GM18868 (cell line): ENCODE results near the gene TEKT2.

Experiments
- ATAC-seq: cut with Tn5 transposase; IDR thresholded peaks from one replicate; pipeline ENCODE4 v1.9.1; 2021; ENCODE audit warnings: mild to moderate bottlenecking, moderate library complexity; ENCODE audit not compliant: unreplicated experiment

The TEKT2 gene

DNA sequence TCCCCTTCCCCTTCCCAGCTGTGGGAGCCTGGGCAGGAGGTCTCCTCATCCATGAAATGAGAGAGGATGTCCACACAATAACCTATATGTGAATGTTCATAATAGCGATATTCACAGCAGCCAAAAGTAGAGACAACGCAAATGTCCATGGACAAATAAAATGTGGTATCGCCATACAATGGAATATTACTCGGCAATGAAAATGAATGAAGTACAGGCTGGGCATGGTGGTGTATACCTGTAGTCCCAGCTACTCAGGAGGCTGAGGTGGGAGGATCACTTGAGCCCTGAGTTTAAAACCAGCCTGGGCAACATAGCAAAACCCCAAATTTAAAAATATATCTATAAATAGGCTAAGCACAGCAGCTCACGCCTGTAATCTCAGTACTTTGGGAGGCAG, 17.7 kb downstream of the TEKT2 start:
- ATAC-seq = no peak

- no peak for ATAC-seq
These were observed 22.4 kb downstream of the TEKT2 start for GRCh38 chr1:36106269-36106668.

- ATAC-seq = no peak
These were observed 23.5 kb downstream of the TEKT2 start for GRCh38 chr1:36107394-36107793.

DNA sequence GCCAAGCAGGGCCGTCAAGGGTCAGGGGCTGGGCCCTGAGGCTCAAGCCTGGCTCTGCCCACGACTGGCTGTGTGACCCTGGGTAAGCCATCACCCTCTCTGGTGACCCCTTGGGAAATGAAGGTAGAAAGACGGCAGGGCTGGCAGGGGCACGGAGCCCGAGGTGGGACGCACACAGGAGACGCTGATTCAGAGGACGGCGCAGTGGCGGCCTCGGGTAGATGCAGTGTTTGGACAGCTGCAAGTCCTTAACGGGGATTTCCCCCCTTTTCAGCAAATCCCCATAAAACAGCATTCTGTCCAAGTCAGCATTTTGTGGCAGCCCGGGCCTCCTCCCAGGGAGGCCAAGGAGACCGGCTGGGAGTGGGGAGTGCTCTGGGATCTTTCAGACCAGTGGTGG, 24.4 kb downstream of the TEKT2 start:
- ATAC-seq = no peak

DNA sequence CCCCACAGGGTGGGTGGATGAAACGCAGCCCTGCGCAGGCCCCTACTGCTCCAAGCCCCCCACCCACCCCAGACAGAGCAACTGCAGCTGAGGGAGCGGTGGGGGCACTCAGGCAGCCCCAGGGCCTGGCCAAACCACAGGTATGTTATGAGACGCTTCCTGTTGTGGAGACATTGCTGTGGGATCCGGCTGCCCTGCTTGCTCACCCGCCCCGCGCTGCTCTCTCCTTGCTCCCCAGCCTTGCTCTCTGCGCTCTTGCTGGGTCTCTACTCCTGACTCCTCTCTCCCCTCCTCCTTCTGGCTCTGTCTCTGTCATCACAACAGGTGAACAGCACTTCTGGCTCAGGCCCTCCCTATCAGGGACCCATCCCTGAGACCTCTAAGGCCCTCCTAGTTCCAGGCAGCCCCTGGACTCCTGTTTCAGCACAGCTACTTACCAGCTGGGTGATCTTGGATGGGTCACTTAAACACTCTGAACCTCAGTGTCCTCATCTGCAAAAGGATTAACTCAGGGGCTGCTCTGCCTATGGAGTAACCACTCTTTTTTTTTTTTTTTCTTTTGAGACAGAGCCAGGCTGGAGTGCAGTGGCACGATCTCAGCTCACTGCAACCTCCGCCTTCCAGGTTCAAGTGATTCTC, 25.3 kb downstream of the TEKT2 start:
- ATAC-seq = no peak

DNA sequence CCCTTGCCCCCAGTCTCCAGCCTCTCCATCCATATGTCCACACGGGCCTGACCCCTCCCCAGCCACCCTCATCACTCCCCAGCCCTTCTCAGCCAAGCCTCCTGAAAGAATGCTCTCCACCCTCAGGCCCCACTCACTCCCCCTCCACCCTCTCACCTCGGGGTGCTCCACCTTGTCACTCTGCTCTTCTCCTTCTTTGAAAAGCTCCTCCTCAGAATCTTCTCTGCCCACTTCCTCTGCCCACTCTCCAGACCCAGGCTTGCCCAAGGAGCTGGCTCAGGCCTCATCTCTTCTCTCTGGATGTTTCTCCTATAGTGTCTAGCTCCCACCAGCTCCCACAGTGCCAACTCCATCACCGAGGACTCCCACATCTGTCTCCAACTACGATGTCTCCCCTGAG, 27.3 kb downstream of the TEKT2 start:
- no peak for ATAC-seq

DNA sequence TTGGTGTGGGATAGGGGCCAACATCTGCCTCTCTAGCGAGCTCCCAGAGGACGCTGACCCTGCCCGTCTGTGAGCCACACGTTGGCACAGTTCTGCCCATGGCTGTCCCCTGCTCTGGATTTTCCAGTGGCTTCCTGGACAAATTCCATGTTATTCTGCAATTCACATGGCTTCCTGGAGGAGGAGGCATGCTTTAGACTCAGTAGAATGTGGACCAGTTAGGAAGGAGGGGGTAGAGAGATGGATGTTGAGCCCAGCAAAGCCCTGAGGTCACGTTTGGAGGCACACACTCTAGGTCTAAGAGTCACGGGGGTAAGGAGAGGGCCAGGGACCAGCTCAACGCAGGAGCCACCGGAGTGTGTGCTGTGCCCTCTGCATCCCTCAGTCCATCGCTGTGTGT, 28.9 kb downstream of the TEKT2 start:
- no peak for ATAC-seq

DNA sequence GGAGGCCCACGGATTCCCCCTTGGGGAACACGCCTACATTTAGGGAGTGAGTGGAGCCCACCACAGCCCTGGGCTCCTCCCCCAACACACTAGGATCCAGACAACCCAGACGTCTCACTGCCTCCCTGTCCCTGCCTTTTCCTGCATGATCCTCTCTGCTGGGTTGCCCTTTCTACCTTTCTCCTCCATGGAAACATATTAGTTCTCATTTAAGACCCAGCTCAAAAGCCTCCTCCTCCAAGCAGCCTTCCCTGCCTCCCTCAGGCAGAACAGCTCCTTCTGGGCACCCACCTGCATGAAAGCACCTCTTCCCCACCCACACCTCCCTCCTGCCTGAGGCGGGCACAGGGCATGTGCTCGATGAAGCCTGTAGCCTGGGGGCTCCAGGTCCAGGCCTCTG, 30.5 kb downstream of the TEKT2 start:
- no peak for ATAC-seq

- no peak for ATAC-seq
These were observed 31.3 kb downstream of the TEKT2 start for GRCh38 chr1:36115200-36115669.

GRCh38 chr1:36115931-36116330, 32.0 kb downstream of the TEKT2 start:
- ATAC-seq = no peak

GRCh38 chr1:36116901-36117300, 33.0 kb downstream of the TEKT2 start:
- ATAC-seq = no peak

DNA sequence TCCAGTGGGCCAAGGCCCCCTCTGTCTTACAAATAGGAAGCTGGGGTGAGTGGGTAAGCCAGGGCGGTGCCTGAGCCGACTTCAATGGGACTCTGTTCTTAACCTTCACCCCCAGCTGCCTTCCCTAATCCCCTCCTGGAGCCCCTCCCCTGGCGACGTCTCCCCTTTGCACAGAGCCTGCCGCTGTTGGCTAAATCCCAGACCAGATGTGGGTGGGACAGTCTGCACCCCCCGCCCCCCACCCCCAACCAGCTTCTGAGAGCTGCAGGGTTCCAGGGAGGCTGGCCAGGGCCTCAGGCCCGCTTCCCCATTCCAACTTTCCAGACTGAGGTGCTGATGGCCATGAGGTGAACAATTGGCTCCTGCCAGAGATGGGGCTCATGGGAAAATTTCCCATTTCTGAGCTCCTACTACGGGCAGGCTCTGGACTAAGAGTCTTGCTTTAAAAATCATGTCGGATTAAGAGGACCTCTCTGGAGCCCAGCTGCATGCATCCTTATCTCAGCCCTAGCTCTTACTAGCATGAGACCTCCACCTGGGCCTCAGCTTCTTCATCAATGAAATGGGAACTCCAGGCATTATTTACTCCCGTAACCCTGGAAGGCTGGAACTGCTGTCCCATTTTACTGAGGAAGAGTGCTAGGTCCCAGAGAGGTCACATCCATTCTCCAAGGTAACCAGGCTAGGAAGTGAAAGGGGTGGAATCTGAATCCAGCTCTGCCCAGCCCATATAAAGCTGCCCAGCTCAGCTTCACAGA, 34.7 kb downstream of the TEKT2 start:
- no peak for ATAC-seq

DNA sequence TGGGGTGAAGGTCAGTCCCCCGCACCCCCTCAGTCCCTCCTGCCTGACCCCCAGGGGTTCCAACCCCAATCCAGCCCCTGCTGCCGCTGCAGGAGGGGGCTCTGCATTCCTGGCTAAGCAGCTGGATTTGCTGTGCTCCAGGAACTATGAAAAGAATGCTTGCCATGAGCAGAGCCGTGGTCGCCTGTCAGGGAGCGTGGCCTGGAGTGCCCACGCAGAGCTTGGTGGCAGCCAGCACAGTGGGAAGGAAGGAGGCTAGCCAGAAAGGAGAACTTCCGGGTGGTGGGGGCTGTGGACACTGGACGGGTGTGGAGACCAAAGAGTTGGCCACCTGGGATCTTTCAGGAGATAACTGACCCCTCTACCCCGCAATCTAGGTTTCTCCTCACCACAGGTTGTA, 35.6 kb downstream of the TEKT2 start:
- no peak for ATAC-seq

GRCh38 chr1:36122062-36123030, 38.5 kb downstream of the TEKT2 start:
- ATAC-seq = no peak

DNA sequence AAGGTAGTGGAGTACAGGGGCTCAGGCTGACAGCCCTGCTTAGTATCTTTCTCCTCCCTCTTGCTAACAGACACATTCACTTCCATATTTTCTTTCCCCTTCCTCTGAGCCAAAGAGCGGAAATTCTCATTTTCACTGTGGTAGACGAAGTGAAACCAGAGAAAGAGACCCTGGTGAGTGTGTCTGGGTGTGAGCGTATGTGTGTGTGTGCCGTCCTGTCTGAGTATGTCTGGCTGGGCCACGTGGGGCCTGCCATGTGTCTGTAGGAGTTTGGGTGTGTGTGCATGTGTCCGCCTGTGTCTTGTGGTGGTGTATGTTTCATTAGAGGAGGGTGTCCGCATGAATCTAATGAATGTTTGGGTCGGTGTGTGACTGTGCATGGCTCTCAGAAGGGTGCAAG, 39.5 kb downstream of the TEKT2 start:
- no peak for ATAC-seq

DNA sequence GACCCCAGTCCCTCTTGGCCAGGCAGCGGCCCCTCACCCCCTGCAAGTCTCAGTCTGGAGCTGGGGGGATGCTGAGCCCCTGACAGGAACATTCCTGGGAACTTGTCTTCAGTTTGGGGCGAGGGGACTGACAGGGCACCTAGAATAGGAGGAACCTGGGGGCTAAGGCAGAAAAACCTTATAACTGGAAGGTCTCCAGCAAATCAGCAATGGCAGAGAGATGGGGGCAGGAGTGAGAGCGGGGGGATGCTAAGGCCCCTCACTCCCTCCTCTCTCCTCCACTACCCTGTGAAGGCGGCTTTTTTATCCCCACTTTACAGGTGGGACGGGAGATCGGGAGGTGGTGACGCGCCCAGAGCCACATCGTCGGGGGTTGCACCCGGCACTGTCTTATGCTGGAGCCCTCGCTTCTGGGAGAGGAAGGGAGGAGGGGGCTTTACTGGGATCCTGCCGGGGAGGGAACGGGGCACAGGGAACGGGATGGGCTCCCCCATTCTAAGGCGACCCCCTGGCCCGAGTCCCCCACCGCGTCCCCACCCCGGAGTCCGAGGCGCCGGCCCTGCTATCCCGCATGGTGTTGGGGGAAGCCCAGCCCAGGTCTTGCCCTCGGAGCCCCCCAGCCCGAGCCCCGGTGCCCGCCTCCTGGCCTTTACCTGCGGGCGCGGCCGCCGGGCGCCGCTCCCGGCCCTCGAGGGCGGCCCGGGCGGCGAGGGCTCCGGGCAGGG, 40.7 kb downstream of the TEKT2 start:
- ATAC-seq = no peak

DNA sequence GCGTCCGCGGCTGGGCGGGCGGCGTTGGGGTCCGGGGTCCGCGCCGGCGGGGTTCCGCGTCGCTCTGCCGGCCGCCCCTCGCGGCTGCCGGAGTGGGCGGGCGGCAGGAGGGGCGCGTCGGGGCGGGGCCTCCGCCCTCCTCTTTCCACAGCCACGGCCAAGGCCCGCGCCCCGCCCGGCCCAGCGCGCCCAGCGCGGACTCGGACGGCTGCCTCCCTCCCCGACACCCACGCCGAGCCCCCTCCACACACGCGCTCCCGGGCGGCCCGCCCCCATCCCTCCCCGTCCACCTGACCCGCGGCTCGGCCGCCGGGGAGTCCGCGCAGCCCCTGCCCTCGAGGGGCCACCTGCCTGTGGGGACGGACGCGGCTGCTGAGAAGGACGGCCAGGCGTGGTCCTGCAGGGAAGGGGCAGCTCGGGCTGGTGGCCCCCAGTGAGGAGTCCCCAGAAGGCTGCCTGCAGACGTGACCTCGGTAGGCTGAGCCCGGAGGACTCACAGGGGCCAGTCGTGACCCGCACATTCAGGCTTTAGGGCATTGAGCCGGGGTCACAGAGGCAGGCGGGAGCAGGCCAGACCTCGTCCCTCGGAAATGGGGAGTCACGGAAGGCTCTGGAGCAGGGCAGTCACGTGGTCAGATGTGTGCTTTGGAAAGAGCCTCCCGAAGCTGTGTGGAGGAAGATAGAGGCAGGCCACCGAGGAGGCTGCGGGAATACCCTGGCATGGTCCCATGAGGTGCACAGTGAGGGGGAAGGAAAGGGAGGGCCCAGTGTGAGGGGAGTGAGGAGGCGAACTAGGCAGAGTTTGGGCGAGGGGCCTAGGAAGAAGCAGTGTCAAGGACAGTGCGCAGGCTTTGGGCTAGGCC, 41.5 kb downstream of the TEKT2 start, which contains the start of gene COL8A2:
Gene COL8A2 (minus strand): TSS at position 94 of the 863 bp plus-strand sequence. CDS start 24,980 bp downstream, outside the sequence.
- ATAC-seq = no peak

- no peak for ATAC-seq
These were observed 42.3 kb downstream of the TEKT2 start for GRCh38 chr1:36126005-36126716.
